PFSK-1 (cell line): Measurements from ENCODE around the gene CHD5.

Source experiments
- FOXP2 ChIP-seq: optimal IDR thresholded peaks from 2 replicates; pipeline ENCODE3; 2011; ENCODE audit warnings: borderline replicate concordance, control low read depth, inconsistent platforms; ENCODE audit not compliant: insufficient read depth; ENCODE audit errors: extremely low read length, extremely low read depth
- POLR2AphosphoS5 ChIP-seq: IDR thresholded peaks from 2 replicates; pipeline ENCODE4 v1.6.1; 2012; ENCODE audit warnings: low read depth, mild to moderate bottlenecking, control low read depth, low read length, moderate library complexity
- SIN3A ChIP-seq: IDR thresholded peaks from 2 replicates; pipeline ENCODE4 v1.6.1; 2012; ENCODE audit warnings: mild to moderate bottlenecking, low read length, moderate library complexity, borderline replicate concordance; ENCODE audit not compliant: insufficient read depth
- TAF1 ChIP-seq: IDR thresholded peaks from 2 replicates; pipeline ENCODE4 v1.6.1; 2012; ENCODE audit warnings: low read length, control low read depth, borderline replicate concordance; ENCODE audit not compliant: insufficient read depth
- TF ChIP-seq, protein P1 (sequence below), 2 experiments: IDR thresholded peaks; 2 replicates each; pipeline versions ENCODE4 v1.6.1 to v1.8.0; 2011 to 2012; ENCODE audit warnings: low read depth in 2 of 2, low read length in 2 of 2, control low read depth in 1 of 2, inconsistent platforms in 1 of 2, mild to moderate bottlenecking in 1 of 2, moderate library complexity in 1 of 2; ENCODE audit not compliant: insufficient read depth in 1 of 2

Gene CHD5

GRCh38 chr1:6057170-6057845 is 122.8 kb downstream of the CHD5 start:
- no peak for TF ChIP-seq TAF1
- TF ChIP-seq POLR2AphosphoS5, result no peak
- TF ChIP-seq, protein P1, sequence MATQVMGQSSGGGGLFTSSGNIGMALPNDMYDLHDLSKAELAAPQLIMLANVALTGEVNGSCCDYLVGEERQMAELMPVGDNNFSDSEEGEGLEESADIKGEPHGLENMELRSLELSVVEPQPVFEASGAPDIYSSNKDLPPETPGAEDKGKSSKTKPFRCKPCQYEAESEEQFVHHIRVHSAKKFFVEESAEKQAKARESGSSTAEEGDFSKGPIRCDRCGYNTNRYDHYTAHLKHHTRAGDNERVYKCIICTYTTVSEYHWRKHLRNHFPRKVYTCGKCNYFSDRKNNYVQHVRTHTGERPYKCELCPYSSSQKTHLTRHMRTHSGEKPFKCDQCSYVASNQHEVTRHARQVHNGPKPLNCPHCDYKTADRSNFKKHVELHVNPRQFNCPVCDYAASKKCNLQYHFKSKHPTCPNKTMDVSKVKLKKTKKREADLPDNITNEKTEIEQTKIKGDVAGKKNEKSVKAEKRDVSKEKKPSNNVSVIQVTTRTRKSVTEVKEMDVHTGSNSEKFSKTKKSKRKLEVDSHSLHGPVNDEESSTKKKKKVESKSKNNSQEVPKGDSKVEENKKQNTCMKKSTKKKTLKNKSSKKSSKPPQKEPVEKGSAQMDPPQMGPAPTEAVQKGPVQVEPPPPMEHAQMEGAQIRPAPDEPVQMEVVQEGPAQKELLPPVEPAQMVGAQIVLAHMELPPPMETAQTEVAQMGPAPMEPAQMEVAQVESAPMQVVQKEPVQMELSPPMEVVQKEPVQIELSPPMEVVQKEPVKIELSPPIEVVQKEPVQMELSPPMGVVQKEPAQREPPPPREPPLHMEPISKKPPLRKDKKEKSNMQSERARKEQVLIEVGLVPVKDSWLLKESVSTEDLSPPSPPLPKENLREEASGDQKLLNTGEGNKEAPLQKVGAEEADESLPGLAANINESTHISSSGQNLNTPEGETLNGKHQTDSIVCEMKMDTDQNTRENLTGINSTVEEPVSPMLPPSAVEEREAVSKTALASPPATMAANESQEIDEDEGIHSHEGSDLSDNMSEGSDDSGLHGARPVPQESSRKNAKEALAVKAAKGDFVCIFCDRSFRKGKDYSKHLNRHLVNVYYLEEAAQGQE (IDR thresholded peaks at IDR 0.05; ENCODE audit: insufficient read depth in 1 of 2, low read depth in 2 of 2, low read length in 2 of 2), result no peak
- no peak for TF ChIP-seq SIN3A
- TF ChIP-seq FOXP2, result no peak

- TF ChIP-seq, protein P1 (IDR thresholded peaks at IDR 0.05; ENCODE audit: insufficient read depth in 1 of 2, low read depth in 2 of 2, low read length in 2 of 2), result no peak
- no peak for TF ChIP-seq FOXP2
Measured at GRCh38 chr1:6056572-6056948, 123.6 kb downstream of the CHD5 start.

- TF ChIP-seq TAF1 (no peak), FOXP2 (no peak), SIN3A (no peak), POLR2AphosphoS5 (no peak)
- TF ChIP-seq, protein P1 (IDR thresholded peaks at IDR 0.05; ENCODE audit: insufficient read depth in 1 of 2, low read depth in 2 of 2, low read length in 2 of 2), result no peak
Measured at GRCh38 chr1:6054596-6054995, 125.5 kb downstream of the CHD5 start.

- TF ChIP-seq FOXP2 (no peak), SIN3A (no peak), POLR2AphosphoS5 (no peak), TAF1 (no peak)
- TF ChIP-seq, protein P1 (IDR thresholded peaks at IDR 0.05; ENCODE audit: insufficient read depth in 1 of 2, low read depth in 2 of 2, low read length in 2 of 2), result no peak
Measured at GRCh38 chr1:6053206-6053546, 126.9 kb downstream of the CHD5 start.

GRCh38 chr1:6052543-6053205 is 127.4 kb downstream of the CHD5 start:
- TF ChIP-seq, protein P1 (IDR thresholded peaks at IDR 0.05; ENCODE audit: insufficient read depth in 1 of 2, low read depth in 2 of 2, low read length in 2 of 2), result peak; percentile 97 to 98
- TF ChIP-seq SIN3A (peak; percentile 83; the same call in 1 of the 2 replicates), FOXP2 (no peak), POLR2AphosphoS5 (no peak), TAF1 (no peak)
